ENCODE results near the gene ANKRD27. TPM values are rescaled to one million over a fixed set of nuclear protein-coding genes. Genes with fewer than 3 reads are reported as not detected.
A peak's percentile ranks its signal among the peaks of the same experiment; 100 is the strongest.
"Not testable (repeated sequence)": the region's sequence is repeated elsewhere in the genome, so short reads cannot be mapped to it uniquely, and the experiment has no call there.

The ANKRD27 gene
- total RNA-seq, 1 donor, result 31.5 TPM

DNA sequence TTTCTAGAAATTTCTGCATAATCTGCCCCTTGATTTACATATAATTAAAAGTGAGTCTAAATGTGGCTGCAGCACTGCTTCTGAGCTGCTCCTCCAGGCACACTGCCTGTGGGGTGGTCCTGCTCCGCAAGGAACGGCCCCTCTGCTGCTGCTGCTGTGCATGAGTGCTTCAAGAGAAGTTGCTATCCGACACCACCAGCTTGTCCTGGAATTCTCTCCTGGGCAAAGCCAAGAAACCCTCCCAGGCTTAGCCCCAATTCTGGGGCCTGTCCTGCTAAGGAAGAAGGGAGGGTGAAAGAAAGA lies 101.5 kb downstream of the ANKRD27 start:
- Histone ChIP-seq H3K27ac (ENCODE audit: low read depth, low read length) (no peak overlapping the region), H3K4me3 (ENCODE audit: insufficient read depth, low read length) (no peak overlapping the region), H2AFZ (ENCODE audit: low read length) (no peak overlapping the region), H3K4me2 (ENCODE audit: insufficient read depth, low read length) (no peak overlapping the region), H3K79me2 (ENCODE audit: insufficient read depth, low read length) (no peaks in the 10 kb centered on the region), H3K9me3 (ENCODE audit: low read depth, low read length) (no peaks in the 10 kb centered on the region), H3K36me3 (ENCODE audit: insufficient read depth, low read length) (no peaks in the 10 kb centered on the region), H3K27me3 (ENCODE audit: insufficient read depth, low read length) (peaks cover 10% of the 10 kb centered on the region), H3K4me1 (ENCODE audit: insufficient read depth, low read length) (no peaks in the 10 kb centered on the region), H4K20me1 (ENCODE audit: insufficient read depth, low read length) (no peaks in the 10 kb centered on the region)
- DNase-seq (ENCODE audit: insufficient read length, low spot score, missing footprints), result no peak
- TF ChIP-seq, protein P1, sequence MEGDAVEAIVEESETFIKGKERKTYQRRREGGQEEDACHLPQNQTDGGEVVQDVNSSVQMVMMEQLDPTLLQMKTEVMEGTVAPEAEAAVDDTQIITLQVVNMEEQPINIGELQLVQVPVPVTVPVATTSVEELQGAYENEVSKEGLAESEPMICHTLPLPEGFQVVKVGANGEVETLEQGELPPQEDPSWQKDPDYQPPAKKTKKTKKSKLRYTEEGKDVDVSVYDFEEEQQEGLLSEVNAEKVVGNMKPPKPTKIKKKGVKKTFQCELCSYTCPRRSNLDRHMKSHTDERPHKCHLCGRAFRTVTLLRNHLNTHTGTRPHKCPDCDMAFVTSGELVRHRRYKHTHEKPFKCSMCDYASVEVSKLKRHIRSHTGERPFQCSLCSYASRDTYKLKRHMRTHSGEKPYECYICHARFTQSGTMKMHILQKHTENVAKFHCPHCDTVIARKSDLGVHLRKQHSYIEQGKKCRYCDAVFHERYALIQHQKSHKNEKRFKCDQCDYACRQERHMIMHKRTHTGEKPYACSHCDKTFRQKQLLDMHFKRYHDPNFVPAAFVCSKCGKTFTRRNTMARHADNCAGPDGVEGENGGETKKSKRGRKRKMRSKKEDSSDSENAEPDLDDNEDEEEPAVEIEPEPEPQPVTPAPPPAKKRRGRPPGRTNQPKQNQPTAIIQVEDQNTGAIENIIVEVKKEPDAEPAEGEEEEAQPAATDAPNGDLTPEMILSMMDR (IDR thresholded peaks at IDR 0.05; ENCODE audit: extremely low read depth, low read depth, low read length), result no peak

DNA sequence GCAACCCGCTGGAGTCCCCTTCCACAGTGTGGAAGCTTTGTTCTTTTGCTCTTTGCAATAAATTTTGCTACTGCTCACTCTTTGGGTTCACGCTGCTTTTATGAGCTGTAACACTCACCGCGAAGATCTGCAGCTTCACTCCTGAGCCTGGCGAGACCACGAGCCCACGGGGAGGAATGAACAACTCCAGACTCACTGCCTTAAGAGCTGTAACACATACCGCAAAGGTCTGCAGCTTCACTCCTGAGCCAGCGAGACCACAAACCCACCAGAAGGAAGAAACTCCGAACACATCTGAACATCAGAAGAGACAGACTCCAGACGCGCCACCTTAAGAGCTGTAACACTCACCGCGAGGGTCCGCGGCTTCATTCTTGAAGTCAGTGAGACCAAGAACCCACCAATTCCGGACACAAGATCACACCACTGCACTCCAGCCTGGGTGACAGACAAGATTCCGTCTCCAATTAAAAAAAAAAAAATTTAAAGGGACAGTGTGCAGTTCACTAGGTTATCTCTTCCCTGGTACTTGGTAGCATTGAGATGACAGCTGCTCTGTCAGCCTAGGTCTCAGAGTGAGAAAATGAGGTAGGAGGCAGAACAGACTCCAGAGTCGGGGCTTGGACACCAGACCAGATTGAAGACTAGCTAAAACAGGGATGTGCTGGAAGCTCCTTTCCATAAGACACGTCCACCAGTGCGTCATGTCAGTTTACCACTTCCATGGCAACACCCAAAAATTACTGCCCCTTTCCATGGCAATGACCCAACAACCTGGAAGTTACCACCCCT lies 102.1 kb downstream of the ANKRD27 start:
- not testable (repeated sequence) for DNase-seq (ENCODE audit: insufficient read length, low spot score, missing footprints); H3K27ac ChIP-seq (ENCODE audit: low read depth, low read length); H3K36me3 ChIP-seq (ENCODE audit: insufficient read depth, low read length); H3K9me3 ChIP-seq (ENCODE audit: low read depth, low read length); H3K4me3 ChIP-seq (ENCODE audit: insufficient read depth, low read length); H3K4me1 ChIP-seq (ENCODE audit: insufficient read depth, low read length); H3K79me2 ChIP-seq (ENCODE audit: insufficient read depth, low read length); H3K4me2 ChIP-seq (ENCODE audit: insufficient read depth, low read length); H2AFZ ChIP-seq (ENCODE audit: low read length); H4K20me1 ChIP-seq (ENCODE audit: insufficient read depth, low read length)
- H3K27me3 ChIP-seq (ENCODE audit: insufficient read depth, low read length), result peaks cover 11% of the 10 kb centered on the region

DNA sequence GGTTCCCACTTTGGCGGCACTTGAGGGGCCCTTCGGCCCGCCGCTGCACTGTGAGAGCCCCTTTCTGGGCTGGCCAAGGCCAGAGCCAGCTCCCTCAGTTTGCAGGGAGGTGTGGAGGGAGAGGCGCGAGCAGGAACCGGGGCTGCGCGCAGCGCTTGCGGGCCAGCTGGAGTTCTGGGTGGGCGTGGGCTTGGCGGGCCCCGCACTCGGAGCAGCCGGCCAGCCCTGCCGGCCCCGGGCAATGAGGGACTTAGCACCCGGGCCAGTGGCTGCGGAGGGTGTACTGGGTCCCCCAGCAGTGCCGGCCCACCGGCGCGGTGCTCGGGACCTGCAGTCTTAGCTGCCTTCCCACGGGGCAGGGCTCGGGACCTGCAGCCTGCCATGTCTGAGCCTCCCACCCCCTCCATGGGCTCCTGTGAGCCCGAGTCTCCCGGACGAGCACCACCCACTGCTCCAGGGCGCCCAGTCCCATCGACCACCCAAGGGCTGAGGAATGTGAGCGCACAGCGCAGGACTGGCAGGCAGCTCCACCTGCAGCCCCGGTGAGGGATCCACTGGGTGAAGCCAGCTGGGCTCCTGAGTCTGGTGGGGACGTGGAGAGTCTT lies 103.4 kb downstream of the ANKRD27 start:
- not testable (repeated sequence) for H4K20me1 ChIP-seq (ENCODE audit: insufficient read depth, low read length); H3K27ac ChIP-seq (ENCODE audit: low read depth, low read length); H3K36me3 ChIP-seq (ENCODE audit: insufficient read depth, low read length); H3K4me2 ChIP-seq (ENCODE audit: insufficient read depth, low read length); H3K79me2 ChIP-seq (ENCODE audit: insufficient read depth, low read length); H2AFZ ChIP-seq (ENCODE audit: low read length); DNase-seq (ENCODE audit: insufficient read length, low spot score, missing footprints); H3K9me3 ChIP-seq (ENCODE audit: low read depth, low read length); H3K4me1 ChIP-seq (ENCODE audit: insufficient read depth, low read length); H3K4me3 ChIP-seq (ENCODE audit: insufficient read depth, low read length)
- H3K27me3 ChIP-seq (ENCODE audit: insufficient read depth, low read length), result peaks cover 19% of the 10 kb centered on the region

DNA sequence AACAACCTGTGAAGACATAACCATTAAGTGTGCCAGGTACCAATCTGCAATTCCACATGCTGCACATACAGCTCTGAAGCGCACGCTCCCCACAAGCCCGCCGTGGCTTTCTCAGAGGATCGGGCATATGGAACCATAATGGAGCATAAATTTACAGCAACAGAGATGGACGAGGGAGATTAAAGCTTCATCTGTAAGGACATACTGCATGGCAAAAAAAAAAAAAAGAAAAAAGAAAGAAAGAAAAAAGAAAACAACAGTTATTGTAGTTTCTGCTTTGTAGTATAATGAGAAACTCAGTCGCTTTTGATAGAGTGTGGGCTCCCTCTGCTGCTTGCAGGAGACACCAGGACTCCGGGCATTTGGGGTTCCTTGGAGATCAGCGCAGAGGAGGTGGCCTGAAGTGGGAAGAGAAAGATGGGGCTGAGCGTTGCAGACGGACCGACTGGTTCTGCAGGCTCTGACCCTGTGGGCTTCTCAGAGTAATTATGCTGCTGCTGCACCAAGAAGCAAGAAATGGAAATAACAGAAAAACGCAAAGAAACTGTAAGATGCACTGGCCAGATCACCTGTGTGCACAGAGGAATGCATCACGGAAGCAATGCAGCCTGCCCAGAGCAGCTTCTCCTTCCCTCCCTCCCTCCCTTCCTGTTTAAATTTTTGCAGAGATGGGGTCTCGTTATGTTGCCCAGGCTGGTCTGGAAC lies 104.7 kb downstream of the ANKRD27 start:
- peak; percentile 89 for DNase-seq (ENCODE audit: insufficient read length, low spot score, missing footprints)

More for the DNA sequence above, 104.7 kb downstream of the ANKRD27 start:
- Histone ChIP-seq H3K36me3 (ENCODE audit: insufficient read depth, low read length) (no peaks in the 10 kb centered on the region), H4K20me1 (ENCODE audit: insufficient read depth, low read length) (no peaks in the 10 kb centered on the region), H2AFZ (ENCODE audit: low read length) (no peak overlapping the region), H3K9me3 (ENCODE audit: low read depth, low read length) (no peaks in the 10 kb centered on the region), H3K79me2 (ENCODE audit: insufficient read depth, low read length) (no peaks in the 10 kb centered on the region), H3K4me2 (ENCODE audit: insufficient read depth, low read length) (no peak overlapping the region), H3K27ac (ENCODE audit: low read depth, low read length) (no peak overlapping the region), H3K4me1 (ENCODE audit: insufficient read depth, low read length) (peaks cover 5% of the 10 kb centered on the region), H3K4me3 (ENCODE audit: insufficient read depth, low read length) (no peak overlapping the region), H3K27me3 (ENCODE audit: insufficient read depth, low read length) (peaks cover 19% of the 10 kb centered on the region)
- TF ChIP-seq, protein P1 (IDR thresholded peaks at IDR 0.05; ENCODE audit: extremely low read depth, low read depth, low read length), result peak; percentile 81

Measured in osteoblast (primary cell).